Kasumi-1 (cell line): ENCODE data around the gene BCL2L12.

Source experiments
- DNase-seq, 2 experiments: peaks; one replicate each; lab custom pipeline; 2025; lab: John Stamatoyannopoulos, UW

BCL2L12 gene

DNA sequence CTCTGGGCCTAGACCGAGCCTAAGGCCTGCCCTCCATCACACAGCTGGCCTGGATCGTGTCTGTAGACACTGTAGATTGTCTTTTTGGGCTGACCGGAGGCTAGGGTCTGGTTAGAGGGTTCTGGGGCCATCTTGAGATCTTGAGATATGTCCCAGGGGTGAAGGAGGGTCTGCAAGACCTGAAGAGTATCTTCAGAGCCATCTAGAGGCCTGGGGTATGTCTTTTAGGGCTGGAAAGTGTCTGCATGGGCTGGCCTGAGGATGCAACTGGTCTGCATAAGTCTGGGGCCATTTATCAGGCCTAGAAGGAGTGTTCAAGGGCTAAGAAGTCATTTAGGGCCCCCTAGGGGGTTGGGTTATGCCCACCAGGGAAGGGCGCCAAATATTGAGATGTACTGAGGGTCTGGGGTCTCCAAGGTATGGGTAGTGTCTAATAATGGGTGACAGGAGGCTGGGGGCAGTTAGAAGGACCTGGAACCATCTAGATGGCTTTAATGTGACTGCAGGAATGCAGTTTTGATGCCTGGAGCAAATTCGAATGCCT is 23.2 kb upstream of the BCL2L12 start:
- no peak for DNase-seq

DNA sequence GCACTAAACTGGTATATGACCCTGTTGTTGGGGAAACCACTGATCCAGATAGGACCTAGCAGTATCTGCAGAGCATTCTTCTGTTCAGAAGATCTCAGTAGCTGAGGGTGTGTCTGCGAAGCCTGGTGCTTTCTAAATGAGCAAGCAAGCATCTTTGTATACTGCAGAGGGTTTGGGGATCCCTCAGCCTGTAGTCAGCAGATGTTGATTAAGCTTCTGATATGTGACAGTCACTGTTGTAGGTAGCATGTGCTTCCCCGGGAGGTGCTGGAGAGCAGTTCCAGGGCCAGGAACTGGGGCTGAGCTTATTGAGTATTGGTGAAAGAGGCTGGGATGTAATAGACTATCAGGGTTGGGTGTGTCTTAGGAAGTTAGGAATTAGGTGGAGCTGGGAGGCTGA is 22.3 kb upstream of the BCL2L12 start:
- DNase-seq = no peak

DNA sequence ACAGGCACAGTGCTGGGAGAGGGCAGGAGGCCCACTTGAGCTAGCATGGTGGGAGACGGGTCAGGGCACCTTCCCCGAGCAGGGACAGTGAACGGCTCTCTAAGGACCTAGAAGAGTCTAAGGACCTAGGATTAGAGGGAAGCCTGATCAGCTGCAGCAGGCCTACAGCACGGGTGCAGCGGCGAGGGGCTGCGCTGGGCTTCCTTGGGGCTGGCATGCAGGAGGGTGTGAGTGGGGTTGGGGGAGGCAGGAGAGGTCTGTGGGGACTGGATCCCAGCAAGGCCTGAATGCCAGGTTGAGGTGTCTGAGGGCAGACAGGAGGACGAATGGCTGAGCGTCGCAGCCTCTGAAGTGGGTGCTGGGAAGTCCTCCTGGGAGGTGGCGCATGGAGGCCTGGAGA is 20.1 kb upstream of the BCL2L12 start:
- no peak for DNase-seq

DNA sequence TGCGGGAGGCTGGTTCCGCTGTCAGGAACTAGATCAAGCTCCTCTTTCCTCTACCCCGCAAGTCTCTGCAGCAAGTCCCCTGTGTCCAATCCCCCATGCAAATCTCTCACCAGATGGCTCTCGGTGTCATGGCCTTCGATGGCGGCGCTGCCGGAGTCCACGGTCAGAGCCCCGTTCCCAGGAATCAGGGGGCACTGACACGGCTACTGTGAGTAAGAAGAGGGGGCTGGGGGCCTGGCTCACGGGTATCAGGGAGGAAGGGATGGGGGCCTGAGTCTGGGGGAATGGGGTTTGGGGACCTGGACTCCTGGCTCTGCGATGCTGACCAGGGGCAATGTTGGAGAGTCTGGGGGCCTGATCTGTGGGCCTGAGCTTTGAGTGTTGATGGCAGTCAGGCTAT is 19.7 kb upstream of the BCL2L12 start:
- DNase-seq = no peak

DNA sequence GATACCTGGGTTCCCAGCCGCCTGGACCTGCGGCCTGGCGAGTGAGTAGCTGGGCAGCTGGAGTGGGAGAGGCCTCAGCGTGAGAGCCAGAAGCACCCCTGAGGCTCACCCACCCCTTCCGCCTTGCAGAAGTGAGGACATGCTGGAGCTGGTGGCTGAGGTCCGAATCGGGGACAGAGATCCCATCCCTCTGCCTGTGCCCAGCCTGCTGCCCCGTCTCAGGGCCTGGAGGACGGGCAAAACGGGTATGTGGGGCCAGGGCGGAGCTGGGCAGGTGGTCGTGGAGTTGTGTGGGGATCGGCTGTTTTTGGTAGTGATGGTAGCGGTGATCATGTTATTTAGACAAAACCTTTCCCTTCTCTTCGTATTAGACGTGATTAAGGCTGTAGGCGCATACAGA is 19.1 kb upstream of the BCL2L12 start:
- DNase-seq = no peak

DNA sequence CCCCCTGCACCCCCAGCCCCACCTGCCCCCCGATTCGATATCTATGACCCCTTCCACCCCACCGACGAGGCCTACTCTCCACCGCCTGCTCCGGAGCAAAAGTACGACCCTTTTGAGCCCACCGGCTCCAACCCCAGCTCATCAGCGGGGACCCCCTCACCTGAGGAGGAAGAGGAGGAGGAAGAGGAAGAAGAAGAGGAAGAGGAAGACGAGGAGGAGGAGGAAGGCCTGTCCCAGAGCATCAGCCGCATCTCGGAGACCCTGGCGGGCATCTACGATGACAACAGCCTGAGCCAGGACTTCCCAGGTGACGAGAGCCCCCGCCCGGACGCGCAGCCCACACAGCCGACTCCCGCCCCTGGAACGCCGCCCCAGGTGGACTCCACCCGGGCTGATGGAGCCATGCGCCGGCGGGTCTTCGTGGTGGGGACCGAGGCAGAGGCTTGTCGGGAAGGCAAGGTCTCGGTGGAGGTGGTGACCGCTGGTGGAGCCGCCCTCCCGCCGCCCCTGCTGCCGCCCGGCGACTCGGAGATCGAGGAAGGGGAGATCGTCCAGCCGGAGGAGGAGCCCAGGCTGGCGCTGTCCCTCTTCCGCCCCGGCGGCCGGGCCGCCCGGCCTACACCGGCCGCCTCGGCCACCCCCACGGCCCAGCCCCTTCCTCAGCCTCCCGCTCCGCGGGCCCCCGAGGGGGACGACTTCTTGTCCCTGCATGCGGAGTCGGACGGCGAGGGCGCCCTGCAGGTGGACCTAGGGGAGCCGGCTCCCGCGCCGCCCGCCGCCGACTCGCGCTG is 14.5 kb upstream of the BCL2L12 start:
- no peak for DNase-seq

DNA sequence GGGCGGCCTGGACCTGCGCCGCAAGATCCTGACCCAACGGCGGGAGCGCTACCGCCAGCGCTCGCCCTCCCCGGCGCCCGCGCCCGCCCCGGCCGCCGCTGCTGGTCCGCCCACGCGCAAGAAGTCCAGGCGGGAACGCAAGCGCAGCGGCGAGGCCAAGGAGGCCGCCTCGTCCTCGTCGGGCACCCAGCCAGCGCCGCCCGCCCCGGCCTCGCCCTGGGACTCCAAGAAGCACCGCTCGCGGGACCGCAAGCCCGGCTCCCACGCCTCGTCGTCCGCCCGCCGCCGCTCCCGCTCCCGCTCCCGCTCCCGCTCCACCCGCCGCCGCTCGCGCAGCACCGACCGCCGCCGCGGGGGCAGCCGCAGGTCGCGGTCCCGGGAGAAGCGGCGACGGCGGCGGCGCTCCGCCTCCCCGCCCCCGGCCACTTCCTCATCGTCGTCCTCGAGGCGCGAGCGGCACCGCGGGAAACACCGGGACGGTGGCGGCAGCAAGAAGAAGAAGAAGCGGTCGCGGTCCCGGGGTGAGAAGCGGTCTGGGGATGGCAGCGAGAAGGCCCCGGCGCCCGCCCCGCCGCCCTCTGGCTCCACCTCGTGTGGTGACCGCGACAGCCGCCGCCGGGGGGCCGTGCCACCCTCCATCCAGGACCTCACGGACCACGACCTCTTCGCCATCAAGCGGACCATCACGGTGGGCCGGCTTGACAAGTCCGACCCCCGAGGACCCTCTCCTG is 13.7 kb upstream of the BCL2L12 start:
- DNase-seq = no peak

DNA sequence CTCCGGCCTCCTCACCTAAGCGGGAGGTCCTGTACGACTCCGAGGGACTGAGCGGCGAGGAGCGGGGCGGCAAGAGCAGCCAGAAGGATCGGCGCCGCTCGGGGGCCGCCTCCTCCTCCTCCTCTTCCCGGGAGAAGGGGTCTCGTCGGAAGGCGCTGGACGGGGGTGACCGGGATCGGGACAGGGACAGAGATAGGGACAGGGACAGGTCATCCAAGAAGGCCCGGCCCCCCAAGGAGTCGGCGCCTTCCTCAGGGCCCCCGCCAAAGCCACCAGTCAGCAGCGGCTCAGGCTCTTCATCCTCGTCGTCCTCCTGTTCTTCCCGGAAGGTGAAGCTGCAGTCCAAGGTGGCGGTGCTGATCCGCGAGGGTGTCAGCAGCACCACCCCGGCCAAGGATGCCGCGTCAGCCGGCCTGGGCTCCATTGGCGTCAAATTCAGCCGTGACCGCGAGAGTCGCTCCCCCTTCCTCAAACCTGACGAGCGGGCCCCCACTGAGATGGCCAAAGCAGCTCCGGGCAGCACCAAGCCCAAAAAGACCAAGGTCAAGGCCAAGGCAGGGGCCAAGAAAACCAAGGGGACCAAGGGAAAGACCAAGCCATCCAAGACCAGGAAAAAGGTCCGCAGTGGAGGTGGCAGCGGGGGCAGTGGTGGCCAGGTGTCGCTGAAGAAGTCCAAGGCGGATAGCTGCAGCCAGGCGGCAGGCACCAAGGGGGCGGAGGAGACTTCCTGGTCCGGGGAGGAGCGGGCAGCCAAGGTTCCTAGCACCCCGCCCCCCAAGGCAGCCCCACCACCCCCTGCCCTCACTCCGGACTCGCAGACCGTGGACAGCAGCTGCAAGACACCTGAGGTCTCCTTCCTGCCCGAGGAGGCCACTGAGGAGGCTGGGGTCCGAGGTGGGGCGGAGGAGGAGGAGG is 12.9 kb upstream of the BCL2L12 start:
- no peak for DNase-seq

DNA sequence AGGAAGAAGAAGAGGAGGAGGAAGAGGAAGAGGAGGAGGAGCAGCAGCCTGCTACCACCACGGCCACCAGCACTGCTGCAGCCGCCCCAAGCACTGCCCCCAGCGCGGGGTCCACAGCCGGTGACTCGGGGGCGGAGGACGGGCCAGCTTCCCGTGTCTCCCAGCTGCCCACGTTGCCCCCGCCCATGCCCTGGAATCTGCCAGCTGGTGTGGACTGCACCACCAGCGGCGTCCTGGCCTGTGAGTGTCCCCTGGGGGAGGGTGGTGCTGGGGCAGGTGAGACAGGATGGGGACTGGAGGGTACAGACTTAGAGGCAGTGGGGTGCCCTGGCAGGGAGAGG is 12.3 kb upstream of the BCL2L12 start:
- no peak for DNase-seq

DNA sequence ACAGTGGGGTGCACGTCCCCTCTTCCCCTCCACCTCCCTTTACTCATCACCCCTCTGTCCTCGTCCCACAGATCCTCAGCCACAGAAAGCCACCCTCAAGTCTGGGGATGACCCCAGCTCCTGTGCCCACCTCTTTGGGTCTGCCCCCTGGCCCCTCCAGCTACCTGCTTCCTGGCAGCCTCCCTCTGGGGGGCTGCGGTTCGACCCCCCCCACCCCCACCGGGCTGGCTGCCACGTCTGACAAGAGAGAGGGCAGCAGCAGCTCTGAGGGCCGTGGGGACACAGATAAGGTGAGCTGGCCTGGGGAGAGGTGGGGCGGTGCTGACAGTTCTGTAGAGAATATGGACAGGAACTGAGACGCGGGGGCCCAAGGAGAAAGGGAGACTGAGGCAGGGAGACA is 11.2 kb upstream of the BCL2L12 start:
- DNase-seq = no peak

DNA sequence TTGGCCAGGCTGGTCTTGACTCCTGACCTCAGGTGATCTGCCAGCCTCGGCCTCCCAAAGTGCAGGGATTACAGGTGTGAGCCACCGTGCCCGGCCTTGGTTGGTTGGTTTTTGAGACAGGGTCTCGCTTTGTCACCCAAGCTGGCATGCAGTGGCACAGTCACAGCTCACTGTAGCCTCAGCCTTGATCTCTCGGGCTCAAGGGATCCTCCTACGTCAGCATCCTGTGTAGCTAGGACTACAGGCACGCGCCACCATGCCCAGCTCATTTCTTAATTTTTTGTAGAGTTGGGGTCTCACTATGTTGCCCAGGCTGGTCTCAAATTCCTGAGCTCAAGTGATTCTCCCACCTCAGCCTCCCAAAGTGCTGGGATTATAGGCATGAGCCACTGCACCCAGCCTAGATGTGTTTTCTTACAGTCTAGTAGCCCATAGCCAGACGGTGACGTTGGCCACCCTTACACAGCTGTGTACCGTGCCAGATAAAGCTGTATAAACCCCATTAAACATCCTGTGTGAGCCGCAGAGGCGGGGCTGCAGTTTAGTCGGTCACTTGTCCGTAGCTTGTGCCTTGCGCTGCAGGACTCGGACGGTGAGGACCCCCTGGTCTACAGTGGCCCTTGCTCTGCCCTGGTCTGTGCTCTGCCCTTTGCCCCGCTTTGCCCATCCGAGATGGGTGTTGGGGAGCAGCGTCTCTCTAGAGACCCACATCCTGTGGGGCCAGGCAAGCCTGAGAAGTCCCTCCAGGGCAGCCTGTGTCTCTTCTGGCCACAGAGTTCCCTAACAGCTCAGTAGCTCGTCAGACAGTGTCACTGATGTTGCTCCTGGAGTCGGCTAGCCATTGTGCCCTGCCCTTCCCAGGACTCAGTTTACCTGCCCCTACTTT is 9.9 kb upstream of the BCL2L12 start:
- DNase-seq = no peak

DNA sequence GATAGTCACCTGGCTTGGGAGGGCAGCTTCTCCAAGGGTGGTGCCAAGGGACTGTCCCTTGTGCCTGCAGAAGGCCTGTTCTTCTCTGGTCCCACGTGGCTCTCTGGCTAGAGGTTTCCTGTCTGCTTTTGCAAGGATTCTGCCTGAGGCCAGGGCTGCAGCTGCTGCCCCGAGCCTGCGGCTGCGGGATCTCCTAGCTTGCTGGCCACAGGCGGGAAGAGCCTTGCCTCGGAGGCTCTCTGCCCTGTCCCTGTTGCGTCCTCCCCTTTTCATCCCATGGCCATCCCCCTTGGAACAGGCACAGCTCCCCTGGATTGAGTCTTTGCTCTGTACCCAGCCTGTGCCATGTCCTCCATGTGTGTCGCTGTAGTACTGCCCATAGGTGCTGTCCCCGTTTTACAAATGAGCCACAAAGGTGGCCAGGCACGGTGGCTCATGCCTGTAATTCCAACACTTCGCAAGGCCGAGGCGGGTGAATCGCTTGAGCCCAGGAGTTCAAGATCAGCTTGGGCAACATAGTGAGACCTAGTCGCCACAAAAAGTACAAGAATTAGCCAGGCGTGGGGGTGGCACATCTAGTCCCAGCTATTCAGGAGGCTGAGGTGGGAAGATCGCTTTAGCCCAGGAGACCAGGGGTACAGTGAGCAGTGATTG is 9.2 kb upstream of the BCL2L12 start:
- DNase-seq = no peak

DNA sequence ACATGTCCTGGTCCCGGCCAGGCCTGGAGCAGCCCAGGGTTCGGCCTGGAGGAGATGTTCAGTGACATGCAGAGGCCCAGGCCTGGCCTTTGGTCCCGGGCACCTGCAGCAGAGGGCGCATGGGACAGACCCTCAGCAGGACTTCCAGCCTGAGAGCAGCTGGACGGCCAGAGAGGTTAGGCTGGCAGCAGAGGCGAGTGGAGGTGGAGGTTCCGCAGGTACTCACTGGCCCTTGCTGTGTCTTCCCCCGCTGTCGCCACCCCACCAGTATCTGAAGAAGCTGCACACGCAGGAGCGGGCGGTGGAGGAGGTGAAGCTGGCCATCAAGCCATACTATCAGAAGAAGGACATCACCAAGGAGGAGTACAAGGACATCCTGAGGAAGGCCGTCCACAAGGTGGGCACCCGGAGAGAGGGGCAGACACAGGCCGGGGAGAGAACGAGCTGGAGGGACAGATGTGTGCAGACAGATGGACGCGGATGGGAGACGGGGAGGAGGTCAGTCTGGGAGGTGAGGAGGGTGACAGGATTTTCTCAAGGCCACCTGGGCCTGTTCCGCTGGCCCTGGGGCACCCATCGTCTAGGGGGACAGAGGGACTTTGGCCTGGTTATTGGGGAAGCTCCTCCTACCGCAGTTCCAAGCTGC is 8.1 kb upstream of the BCL2L12 start:
- DNase-seq = no peak

DNA sequence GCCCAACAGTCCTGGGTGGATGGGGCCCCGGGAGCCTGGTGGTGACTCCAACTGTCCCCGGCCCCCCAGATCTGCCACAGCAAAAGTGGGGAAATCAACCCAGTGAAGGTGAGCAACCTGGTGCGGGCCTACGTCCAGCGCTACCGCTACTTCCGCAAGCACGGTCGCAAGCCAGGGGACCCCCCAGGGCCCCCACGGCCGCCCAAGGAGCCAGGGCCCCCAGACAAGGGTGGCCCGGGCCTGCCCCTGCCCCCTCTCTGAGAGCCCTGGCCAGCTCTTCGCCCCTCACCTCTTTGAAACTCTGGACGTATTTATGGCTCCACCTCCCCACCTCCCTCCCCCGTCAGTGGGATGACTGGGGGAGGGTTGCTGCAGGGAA is 7.6 kb upstream of the BCL2L12 start:
- no peak for DNase-seq

DNA sequence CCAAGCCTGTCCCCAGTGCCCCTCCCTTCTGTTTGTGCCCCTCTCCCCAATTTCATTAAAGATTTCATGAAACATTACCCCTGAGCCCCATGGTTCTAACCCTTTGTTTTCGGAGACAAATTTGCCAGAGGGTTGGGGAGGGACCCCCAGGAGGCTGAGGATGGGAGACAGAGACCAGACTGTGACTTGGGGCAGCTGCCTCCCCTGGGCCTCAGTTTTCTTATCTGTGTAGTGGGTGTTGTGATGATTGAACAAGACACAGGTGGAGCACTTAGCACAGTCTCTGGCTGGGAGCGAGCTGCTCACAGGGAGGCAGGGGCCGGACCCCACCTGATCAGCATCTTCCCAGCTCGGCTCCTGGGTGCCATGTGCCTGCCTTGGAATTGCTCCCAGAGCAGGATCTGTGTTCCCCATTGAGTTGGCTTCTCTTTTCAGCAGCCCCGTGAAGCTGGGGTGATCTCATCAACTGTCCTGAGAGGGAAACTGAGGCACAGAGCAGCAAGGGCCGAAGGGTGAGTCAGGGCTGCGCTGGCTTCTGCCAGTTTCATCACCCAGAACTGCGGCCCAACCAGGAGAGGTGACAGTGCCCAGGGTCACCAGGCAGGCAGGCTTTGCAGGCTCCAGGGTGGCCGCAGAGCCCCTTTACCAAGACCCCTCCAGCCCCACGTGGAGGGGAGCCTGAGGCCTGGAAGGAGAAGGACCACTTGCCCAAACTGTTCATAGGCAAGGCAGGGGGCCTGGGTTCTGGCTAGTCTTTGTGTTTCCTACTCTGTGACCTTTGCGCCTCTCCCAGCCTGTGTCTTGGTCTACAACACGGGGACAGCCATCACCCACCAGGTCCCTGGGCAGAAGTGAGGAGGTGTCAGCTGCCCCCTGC is 6.9 kb upstream of the BCL2L12 start:
- DNase-seq = no peak

DNA sequence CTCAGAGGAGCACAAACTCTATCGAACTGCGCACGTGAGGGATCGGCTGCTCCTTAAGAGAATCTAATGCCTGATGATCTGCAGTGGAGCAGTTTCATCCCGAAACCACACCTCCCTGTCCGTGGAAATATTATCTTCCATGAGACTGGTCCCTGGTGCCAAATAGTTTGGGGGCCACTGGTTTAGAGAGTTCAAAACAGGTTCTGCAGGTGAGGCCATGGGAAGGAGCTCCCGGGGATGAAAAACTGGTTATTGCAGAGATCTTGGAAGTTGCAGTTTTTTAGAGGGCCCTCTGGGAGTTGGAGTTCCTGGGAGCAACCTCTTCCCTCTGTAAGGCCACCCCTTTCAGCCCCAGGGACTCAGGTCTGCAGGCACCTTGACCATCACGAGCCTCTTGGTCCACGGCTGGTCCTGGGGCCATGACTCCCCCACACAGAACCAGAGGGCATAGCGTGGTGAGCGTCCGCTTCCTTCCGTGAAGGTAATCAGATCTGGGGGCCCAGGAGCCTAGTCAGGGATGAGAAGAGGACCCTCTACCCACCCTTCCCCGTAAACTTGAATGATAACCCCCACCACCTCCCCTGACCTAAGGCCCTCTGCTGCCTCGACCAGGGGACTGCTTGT is 5.3 kb upstream of the BCL2L12 start:
- DNase-seq = no peak

DNA sequence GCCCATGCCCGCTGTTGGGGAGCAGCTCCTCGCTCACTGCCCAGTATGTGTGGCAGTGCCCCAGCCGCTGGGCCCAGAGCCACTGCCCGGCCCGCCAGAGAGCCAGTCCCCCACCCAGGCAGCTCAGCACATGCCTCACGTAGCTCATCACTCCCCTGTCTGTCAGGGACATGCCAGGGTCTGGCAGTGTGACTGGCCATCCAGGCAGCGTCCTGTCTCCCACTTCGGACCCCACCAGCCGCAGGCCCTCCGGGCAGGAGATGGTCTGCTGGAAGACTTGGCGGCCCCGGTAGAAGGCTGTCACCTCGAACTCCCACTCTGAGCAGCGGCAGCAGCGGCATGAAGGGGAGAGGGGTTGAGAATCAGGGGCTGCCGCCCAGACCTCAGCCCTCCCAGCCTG is 3.7 kb upstream of the BCL2L12 start:
- no peak for DNase-seq

DNA sequence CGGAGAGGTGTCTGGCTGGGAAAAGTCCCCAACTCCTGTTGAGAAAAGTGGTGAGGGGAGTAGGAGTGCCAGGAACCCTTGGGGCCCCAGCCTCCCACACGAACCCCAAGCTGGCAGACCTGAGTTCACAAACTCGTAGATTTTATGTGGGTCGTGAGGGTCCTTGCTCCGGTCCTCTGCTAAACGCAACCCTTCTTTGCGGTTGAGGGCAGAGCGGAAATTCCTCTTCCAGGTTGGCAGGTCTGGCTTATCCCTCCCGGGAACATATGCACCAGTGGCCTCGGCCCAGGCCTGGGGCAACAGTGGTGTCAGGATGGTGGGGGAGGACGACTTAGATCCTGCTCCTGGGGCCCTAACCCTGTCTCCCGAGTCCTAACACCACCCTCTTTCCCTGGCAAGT is 2.5 kb upstream of the BCL2L12 start:
- no peak for DNase-seq
